GM21360 (cell line): Measurements from ENCODE around the gene SNCAIP.

Experiments used
- ATAC-seq: cut with Tn5 transposase; IDR thresholded peaks from one replicate; pipeline ENCODE4 v1.9.1; 2021; ENCODE audit warnings: mild to moderate bottlenecking, moderate library complexity; ENCODE audit not compliant: unreplicated experiment

SNCAIP gene

DNA sequence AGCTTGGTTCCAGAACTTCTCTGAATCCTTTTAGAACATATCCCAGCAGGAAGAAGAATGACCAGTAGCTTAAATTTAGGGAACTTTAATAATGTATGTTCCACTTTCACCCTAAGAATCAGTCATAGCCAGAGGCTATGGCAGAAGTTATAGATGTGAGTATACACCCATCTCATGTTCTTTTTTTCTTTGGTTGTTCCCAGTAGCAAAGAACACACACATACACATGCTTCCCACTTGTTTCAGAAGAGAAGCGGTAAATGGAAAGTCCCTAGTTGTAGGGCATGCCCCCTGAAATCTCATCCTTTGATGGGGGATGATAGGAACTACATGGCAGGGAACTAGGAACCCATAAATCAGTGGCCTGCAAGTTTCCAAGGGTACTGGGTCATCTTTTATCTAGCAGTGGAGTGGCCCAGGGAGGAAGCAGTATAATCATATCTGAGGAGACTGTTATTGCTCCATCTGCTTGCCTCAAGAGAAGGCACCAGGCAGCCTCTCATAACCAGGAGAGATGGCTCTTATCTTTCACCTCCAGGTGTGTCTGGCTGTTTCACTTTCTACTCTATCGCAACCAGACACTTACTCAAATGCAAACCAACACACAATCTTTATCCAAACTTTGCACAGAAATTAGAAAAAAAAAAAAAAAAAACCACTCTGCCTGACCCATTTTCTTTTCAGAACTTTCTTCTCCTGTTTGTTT, 109.5 kb downstream of the SNCAIP start:
- peak; percentile 96 for ATAC-seq

DNA sequence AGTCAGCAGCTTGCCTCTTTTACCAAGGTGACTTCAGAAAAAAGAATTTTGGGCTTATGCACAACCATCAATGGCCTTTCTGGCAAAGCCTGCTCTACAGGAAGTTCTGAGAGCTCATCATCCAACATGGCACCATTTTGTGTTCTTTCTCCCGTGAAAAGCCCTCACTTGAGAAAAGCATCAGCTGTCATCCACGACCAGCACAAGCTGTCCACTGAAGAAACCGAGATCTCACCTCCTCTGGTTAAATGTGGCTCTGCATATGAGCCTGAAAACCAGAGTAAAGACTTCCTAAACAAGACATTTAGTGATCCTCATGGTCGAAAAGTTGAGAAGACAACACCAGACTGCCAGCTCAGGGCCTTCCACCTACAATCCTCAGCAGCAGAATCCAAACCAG, 111.2 kb downstream of the SNCAIP start:
- ATAC-seq = no peak

DNA sequence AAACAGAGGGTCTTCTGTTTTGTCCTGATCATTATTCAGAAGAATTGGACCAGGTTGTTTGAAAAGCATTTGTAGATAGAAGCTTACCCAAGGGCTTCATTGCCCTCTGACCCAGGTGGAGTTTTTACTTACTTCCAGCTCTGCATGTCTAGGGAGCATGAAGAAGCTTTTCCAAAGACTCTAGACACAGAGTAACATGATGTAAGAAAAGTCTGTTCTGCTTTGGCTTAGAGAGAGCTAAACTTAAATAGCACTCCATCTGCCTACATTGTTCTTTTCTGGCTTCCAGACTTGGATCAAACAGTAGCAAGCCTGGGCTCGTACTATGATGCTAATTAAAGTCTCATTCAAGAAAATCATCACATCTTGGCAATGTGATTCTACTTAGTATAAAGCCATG, 112.1 kb downstream of the SNCAIP start:
- no peak for ATAC-seq

DNA sequence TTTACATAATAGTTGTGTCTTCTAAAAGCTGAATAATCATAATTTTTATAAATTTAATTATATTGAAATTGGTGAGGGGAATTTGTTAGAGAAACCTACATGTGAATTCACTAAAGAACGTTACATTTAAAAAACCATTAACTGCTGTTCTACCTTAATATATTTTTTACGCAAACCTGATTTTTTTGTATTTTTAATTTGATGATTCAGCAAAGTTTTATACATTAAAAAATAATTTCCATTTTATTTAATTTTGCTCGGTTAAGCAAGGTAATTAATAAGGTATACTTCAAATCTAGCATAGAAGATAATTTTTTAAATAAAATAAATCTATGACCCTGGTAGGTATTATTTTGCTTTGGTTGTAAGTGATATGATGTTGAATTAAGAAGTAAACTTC, 114.3 kb downstream of the SNCAIP start:
- no peak for ATAC-seq

DNA sequence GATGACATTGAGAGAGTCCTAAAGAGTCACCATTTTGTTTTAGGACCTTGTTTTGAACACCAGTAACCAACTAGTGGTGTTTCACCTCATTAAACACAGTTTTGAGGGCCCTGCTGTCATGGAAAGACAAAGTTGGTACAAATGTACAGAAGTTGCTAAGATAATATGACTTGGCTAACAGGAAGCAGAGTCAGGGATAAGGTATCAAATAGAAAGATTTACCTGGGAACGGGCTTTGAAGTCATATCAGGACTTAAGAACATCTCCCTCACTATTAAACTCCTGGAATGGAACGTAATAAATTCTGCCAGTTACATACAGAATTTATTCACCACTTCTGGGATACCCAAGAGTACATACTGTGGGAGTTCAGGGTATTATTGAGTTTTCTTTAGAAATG, 115.6 kb downstream of the SNCAIP start:
- ATAC-seq = no peak

DNA sequence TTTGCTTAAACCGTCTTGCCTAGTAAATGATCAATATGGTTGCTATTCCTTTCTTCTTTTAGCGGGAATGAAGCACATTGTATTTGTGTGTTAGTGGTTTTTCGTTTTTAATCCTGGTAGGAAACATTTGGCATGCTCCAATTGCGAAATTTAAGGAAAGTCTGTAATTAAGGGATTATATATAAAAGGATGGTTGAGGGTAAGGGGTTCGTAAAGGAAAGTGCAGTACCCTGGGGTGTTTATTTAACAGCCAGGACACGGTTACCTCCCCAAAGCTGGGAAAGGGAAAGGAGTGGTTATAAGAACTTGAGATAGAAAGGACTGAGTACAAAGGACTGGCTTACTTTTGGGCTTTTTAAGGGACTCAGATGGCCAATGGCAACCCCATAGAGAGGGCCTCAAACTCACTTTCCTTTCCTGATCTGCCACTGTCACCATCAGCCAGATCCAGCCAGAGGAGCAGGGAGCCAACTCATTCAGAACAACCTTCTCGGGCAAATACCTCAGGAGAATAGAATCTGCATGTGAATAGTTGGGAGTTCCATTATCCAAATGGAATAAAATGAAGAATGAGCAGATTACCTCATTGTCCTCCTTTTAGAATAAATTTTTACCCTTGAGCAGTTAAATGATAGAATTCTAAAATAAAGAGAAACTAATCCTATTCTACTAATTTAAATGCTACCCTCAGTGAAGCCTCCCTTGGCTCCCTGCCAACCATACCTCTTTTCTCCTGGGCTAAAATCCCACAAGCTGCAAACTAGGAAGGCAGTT, 117.7 kb downstream of the SNCAIP start:
- no peak for ATAC-seq

DNA sequence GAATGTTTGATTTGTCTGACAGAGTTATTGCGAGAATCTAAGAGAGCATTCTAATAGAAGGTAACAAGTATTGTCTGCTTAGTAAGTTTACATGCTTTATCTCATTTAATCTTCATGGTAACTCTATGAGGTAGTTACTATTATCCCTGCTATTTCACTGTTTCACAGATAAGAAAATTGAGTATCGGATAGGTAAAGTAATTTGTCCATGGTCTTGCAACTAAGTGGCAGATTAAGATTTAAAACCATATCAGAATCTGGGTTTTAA, 118.2 kb downstream of the SNCAIP start:
- no peak for ATAC-seq

DNA sequence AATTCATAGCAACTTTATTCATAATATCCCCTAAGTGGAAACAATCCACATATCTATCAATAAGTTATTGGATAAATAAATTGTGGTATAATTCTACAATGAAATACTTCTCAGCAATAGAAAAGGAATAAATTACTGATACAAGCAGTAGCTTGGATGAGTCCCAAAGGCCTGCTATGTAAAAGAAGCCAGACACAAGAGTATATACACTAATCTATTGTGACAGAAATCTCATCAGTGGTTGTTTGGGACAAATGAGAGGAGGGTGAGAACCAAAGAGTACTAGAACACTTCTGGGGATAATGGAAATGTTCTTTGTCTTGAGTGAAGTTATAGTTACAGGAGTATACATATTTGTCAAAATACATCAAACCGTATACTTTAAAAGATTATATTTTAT, 119.3 kb downstream of the SNCAIP start:
- ATAC-seq = no peak

DNA sequence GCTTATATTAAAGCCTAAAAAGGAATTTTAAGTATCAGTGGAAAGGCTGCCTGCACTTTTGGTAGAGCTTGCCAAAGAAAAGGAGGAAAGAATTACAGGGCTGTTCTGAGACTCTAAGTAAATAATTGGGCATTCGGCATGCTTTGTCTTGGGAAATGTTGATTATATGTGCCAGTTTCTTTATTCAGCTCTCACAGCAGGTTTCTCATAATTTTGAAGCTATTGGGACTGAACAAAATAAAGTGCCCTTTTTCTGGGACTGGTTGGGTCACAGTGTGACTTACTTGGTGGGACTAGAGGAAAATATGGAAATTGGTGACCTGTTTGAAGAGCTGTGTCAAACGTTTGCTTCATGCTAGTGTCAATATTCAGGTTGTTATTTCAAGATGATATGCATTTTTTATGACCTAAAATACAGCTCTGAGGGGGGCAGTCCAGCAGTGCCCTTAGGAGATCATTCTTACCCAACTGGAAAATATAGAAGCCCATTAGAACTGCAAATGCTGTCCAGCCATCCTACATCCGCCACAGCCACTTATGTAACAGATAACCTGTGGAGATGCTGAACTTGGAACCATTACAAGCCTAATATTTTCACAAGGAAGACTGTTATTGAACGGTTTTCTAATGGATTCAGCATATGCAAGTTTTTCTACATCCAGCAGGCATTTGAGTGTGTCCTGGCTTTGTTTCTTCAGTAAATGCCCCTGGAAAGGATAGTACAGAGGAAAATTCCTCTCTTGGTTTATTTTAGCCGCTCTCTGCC, 122.4 kb downstream of the SNCAIP start:
- ATAC-seq = no peak

DNA sequence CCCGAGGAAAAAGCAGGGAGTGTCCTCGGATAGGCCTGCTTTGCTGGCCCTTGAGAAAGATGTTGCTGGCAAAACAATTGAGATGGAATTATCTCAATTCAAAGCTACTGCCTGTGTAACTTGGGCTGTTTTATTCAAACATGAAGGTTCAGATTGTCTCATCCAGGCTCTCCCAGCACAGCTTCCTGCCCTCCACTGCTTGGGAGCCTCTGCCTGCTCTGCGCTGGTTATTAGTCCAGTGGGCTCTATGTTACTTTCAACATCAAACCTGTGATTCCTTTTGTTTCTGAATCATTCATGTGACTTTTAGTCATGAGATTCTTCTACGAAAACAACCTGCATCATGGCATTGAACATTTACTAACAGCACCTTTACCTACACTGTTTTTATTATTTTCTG, 123.2 kb downstream of the SNCAIP start:
- ATAC-seq = no peak

DNA sequence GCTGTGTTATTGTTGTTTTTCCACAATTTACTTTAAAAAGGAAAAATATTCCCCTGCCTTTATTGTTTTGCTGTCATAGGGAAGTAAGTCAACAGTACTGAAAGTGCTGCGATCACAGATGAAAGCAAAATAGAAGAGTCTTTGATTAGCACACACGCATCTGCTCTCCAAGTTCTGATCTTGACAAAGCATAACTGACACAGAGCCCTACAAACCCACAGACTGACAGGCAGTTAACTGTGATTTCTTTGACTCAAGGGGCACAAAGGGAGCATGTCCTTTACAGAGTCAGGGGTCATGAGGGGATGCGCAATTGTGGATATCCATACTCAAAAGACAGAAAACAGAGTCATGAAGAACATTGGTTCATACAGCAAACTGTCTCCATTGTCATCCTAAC, 123.7 kb downstream of the SNCAIP start:
- no peak for ATAC-seq

DNA sequence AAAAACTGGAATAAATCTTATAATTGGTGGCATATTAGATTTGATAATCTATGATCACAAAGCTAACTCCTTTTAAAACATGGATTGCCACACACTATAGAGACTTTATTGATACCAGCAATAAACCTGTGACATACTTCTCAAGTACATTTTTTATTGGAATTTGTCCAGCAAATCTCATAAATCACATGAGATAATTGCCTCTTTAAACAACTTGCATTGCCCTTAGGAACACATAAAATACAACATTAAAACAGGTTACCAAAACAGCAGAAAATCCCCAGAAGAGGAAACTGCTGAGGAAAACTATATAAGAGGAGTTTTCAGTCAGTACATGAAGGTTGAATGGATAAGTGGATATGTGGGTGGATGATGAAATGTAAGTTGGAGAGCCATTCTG, 124.6 kb downstream of the SNCAIP start:
- no peak for ATAC-seq

DNA sequence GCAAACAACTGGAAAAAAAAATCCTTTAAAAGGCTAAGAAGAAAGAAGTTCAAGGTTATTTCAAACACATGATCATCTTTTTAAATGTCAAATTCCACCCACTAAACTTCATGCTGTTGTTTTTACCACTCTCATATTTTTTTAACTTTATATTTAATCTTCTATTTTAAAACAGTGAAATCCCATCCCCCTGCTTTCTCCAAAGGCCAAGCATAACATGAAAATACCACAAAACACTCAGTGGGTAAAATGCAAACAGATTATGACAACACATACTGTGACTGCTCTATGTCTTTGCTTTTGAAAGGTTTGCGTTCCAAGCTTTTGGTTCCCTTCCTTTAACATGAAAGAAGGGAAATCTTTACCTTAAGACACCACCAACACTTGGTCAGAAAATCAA, 127.6 kb downstream of the SNCAIP start:
- ATAC-seq = no peak

DNA sequence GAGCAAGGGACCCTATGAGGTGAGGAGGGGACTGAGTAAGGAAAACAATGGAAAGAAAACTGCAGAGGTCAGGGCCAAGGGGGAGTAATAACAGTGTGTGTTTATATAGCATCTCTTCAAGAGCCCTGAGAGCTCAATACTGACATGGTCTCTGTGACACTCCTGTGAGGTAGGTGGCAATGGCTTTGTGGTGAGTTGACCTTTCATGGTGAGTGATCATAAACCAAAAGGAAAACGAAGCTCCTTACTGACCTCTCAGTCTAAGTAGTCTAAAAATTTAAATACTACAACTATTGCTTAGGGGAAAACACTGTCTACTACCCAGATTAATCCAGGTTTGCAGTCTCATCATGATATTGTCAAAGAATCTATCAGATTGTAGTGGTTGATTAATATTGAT, 130.9 kb downstream of the SNCAIP start:
- peak; percentile 74 for ATAC-seq

DNA sequence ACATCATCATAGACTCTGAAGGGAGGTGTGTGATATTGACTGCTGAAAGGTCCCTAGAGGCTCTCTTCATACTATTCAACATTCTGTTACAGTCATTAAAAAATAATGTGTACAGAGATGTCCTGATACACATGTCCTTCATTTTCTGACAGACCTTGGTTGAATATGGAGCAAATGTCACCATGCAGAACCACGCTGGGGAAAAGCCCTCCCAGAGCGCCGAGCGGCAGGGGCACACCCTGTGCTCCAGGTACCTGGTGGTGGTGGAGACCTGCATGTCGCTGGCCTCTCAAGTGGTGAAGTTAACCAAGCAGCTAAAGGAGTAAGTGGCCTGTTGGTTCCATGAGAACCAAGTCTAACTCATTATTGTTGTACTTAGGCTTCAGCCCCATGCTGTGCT, 132.4 kb downstream of the SNCAIP start:
- ATAC-seq = no peak

DNA sequence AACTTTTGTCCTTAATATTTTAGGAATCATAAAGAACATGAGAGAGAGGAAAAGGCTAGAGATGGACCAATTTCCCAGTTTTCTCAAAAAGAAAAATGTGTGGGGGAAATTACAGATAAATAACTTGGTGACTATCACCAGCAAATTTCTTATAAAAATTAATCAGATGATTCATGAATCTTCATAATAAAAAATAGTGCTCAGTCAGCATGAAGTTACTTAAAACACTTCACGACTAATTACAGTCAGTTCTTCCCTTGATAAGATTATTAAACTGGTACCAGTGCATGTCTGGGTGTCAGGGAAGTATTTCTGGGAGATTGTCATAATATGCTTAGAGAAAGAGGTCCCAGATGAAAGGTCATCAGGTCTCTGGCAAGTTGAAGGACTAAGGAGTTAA, 133.0 kb downstream of the SNCAIP start:
- ATAC-seq = no peak

DNA sequence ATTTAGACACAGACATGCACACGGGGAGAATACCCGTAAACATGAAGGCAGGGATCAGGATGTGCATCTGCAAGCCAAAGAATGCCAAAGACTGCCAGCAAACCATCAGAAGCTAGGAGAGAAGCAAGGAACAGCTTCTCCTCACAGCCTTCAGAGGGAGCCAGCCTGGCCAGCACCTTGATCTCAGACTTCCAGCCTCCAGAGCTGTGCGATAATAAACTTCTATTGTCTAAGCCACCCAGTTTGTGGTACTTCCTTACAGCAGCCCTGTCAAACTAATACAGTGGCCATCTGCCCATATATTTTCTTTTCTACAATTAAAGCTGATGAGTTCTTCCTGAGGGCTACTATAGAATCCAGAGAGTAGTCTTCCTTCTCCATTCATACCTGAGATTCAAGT, 135.0 kb downstream of the SNCAIP start:
- no peak for ATAC-seq

DNA sequence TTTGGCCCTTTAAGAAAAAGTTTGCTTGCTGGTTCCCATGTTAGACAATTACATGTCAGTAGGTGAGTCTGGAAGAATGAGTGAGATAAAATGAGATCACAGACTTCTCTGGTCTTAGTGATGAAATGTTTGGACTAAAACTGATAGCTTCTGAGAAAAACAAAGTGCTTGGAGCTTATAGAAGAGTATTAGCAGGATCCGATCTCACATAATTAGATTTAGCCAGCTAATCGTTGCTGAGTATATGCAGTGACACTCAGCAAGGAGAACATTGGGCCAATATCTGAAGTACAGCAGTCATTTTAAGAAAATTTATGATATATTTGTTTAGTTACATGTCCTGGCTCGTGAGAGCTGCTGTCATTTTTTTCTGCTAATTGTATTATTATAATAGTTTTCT, 135.8 kb downstream of the SNCAIP start:
- no peak for ATAC-seq

DNA sequence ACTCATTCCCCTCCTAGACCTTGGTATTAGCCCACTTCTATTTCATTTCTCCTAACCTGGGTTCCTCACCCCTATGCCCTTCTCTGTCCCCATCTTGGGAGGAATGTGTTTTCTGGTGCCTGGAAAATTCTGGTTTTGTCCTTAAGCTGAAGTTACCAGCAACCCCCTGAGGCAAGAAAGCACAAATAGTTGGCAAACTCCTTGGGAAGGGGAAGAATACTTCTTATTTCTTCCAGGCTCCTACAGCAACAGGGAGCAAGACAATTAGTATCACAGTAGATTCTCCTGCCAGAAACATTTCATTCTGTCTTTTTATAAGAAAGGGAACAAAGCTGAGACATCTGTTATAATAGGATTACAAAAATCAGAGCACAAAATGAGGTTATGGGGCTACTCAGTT, 142.5 kb downstream of the SNCAIP start:
- ATAC-seq = no peak

DNA sequence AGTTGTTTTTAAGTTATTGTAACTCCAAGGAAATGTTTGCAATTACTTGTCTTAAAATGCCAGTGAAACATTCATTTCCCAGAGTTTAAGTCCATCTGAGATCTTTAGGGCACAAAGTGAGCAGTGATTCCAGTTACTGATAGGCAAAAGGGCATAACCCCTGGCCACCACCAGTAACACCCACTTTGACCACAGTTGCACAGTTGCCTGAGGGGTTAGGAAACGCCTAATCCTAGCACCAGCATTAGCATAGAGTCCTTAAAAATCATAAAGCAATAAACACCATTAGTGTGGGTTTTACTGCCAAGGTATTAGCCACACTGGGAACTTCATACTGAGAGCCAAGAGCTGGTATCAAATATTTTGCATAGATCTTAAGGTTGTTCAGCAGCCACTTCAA, 143.9 kb downstream of the SNCAIP start:
- ATAC-seq = no peak

DNA sequence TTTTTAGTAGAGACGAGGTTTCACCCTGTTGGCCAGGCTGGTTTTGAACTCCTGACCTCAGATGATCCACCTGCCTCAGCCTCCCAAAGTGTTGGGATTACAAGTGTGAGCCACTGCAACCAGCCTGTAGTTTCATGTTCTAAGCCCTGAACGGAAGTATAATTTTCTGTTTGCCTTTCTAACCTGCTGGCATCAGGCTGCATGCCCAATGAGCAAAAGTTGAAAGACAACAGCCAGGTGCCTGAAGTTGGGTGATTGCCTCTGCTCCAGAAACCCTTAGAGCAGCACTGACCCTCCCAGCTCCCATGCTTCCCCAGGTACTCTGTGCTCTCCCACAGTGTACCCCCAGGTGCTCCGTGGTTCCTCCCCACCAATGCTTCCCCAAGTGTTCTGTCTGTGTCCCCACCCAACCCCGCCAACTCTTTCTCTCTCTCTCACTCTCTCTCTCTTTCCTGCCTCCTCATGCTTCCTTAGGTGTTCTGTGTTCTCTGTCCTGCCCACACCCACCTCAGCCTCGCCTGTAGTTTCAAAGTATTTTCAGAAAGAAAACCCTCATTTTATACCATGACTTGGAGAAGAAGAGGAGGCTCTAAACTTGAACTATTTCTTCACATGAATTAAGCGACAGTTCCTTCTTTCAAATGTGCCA, 145.3 kb downstream of the SNCAIP start:
- no peak for ATAC-seq
